ENCODE data around the gene DACT1. TPM values are rescaled to one million over a fixed set of nuclear protein-coding genes. Genes with fewer than 3 reads are reported as not detected.

DACT1 gene
- total RNA-seq, 2 experiments from 2014 or later, result 0.58 to 1.1 TPM

DNA sequence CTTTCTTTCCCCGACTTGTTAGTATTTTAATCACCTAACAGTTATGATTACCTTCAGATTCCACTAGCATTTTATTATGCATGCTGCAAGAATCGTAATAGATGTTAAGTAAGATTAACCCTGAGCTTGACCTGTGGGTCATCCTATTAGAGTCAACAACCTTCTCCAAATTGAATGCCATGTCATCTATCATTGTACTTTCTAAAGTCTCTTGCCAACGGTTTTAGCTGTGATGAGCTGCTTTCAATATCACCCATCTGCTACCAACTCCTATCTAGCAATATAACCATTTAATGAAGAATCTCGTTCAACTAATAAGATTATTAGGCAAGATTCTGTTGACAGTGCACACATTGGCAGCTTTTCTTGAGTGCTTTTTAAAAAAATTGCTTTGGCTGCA is 33.7 kb downstream of the DACT1 start:
- no peak overlapping the region for H3K4me3 Mint-ChIP-seq
- H3K9me3 Mint-ChIP-seq (ENCODE audit: insufficient read depth), result no peaks in the 10 kb centered on the region
- ChIA-PET POLR2A (no interaction called here), CTCF (no interaction called here)
- H3K36me3 Mint-ChIP-seq (ENCODE audit: low read depth), result no peaks in the 10 kb centered on the region
- H3K27me3 Mint-ChIP-seq (ENCODE audit: low read depth), result peaks cover 5% of the 10 kb centered on the region
- no peak overlapping the region for H3K27ac Mint-ChIP-seq
- no peaks in the 10 kb centered on the region for H3K4me1 Mint-ChIP-seq (ENCODE audit: low read depth)
- DNase-seq, result no peak
- ATAC-seq, result no peak

- Mint-ChIP-seq H3K36me3 (ENCODE audit: low read depth) (no peaks in the 10 kb centered on the region), H3K4me1 (ENCODE audit: low read depth) (no peaks in the 10 kb centered on the region), H3K9me3 (ENCODE audit: insufficient read depth) (no peaks in the 10 kb centered on the region), H3K27ac (no peak overlapping the region), H3K4me3 (no peak overlapping the region), H3K27me3 (ENCODE audit: low read depth) (peaks cover 5% of the 10 kb centered on the region)
- no peak for ATAC-seq
- DNase-seq, result no peak
- POLR2A ChIA-PET, result no interaction called here
- CTCF ChIA-PET, result no interaction called here
These were observed 36.0 kb downstream of the DACT1 start for GRCh38 chr14:58673722-58674121.

- Mint-ChIP-seq H3K27ac (no peak overlapping the region), H3K9me3 (ENCODE audit: insufficient read depth) (no peaks in the 10 kb centered on the region), H3K4me1 (ENCODE audit: low read depth) (no peaks in the 10 kb centered on the region), H3K36me3 (ENCODE audit: low read depth) (no peaks in the 10 kb centered on the region), H3K27me3 (ENCODE audit: low read depth) (no peaks in the 10 kb centered on the region), H3K4me3 (no peak overlapping the region)
- POLR2A ChIA-PET, result no interaction called here
- ATAC-seq (no peak), DNase-seq (no peak)
- CTCF ChIA-PET, result no interaction called here
These were observed 39.2 kb downstream of the DACT1 start for GRCh38 chr14:58677001-58677400.

GRCh38 chr14:58677517-58677916 is 39.8 kb downstream of the DACT1 start:
- CTCF ChIA-PET, result no interaction called here
- ATAC-seq, result no peak
- no peak overlapping the region for H3K27ac Mint-ChIP-seq

DNA sequence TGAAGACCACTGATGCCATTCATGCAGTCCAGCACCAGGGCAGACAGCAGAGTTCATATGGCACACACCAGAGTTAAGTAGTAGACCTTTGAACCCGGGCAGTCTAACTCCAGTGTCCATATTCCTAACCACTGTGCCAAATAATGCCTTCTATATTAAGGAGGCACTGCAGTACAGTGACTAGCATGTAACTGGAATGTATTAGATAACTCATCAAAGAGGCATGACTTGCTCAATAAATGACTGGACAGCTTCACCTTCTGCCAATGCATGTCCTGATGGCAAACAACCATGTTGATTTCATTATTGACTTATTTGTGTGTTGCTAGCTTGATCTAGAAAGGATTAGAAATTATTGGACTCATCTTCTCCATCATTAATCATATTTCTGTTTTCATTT is 40.2 kb downstream of the DACT1 start:
- Mint-ChIP-seq H3K27me3 (ENCODE audit: low read depth) (no peaks in the 10 kb centered on the region), H3K9me3 (ENCODE audit: insufficient read depth) (no peaks in the 10 kb centered on the region), H3K36me3 (ENCODE audit: low read depth) (no peaks in the 10 kb centered on the region), H3K4me3 (no peak overlapping the region), H3K27ac (no peak overlapping the region), H3K4me1 (ENCODE audit: low read depth) (no peaks in the 10 kb centered on the region)
- ChIA-PET POLR2A (no interaction called here), CTCF (no interaction called here)
- DNase-seq (no peak), ATAC-seq (no peak)

More at GRCh38 chr14:58677517-58677916, 39.8 kb downstream of the DACT1 start:
- POLR2A ChIA-PET, result no interaction called here
- Mint-ChIP-seq H3K4me1 (ENCODE audit: low read depth) (no peaks in the 10 kb centered on the region), H3K27me3 (ENCODE audit: low read depth) (no peaks in the 10 kb centered on the region), H3K9me3 (ENCODE audit: insufficient read depth) (no peaks in the 10 kb centered on the region), H3K4me3 (no peak overlapping the region), H3K36me3 (ENCODE audit: low read depth) (no peaks in the 10 kb centered on the region)
- no peak for DNase-seq

DNA sequence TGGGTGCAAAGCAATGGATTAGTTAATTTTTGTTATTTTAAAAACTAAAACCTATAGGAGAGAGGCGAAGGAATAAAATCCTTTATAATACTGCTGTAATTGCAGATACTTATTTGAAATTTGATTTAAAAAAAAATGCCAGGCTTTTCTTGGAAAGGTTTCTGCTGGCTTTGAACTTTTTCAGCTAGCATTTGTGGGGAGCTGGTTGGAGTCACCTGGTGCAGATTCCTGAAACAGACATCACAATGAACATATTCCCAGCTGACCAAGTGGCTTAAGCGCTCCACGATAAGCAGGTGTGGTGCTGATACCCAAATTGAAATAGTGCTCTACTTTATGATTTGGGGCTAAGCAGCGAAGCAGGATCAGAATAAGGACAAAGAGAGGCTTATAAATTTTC is 42.9 kb downstream of the DACT1 start:
- H3K9me3 Mint-ChIP-seq (ENCODE audit: insufficient read depth), result no peaks in the 10 kb centered on the region
- no peak overlapping the region for H3K4me3 Mint-ChIP-seq
- H3K36me3 Mint-ChIP-seq (ENCODE audit: low read depth), result no peaks in the 10 kb centered on the region
- no peak for DNase-seq
- no peaks in the 10 kb centered on the region for H3K4me1 Mint-ChIP-seq (ENCODE audit: low read depth)
- H3K27me3 Mint-ChIP-seq (ENCODE audit: low read depth), result no peaks in the 10 kb centered on the region
- POLR2A ChIA-PET, result no interaction called here
- no peak overlapping the region for H3K27ac Mint-ChIP-seq
- no peak for ATAC-seq
- CTCF ChIA-PET, result no interaction called here

DNA sequence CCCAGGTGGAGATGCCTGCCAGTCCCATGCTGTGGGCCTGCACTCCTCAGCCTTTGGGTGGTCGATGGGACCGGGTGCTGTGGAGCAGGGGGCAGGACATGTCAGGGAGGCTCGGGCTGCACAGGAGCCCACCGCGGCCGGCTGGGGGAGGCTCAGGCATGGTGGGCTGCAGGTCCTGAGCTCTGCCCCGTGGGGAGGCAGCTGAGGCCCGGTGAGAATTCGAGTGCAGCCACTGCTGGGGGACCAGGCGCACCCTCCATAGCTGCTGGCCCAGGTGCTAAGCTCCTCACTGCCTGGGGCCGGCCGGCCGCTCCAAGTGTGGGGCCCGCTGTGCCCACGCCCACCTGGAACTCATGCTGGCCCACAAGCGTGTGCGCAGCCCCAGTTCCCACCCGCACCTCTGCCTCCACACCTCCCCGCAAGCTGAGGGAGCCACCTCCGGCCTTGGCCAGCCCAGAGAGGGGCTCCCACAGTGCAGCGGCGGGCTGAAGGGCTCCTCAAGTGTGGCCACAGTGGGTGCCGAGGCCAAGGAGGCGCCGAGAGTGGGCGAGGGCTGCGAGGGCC is 49.6 kb downstream of the DACT1 start:
- CTCF ChIA-PET, result interaction anchor here (0.6 kb wide), 1 partner anchor 94 kb away, joined by 3 read pairs; no protein-coding TSS in a partner anchor
- DNase-seq, result no peak
- no peak overlapping the region for H3K27ac Mint-ChIP-seq

GRCh38 chr14:58690801-58691516 is 53.2 kb downstream of the DACT1 start:
- Mint-ChIP-seq H3K36me3 (ENCODE audit: low read depth) (no peaks in the 10 kb centered on the region), H3K27ac (no peak overlapping the region), H3K27me3 (ENCODE audit: low read depth) (no peaks in the 10 kb centered on the region), H3K4me1 (ENCODE audit: low read depth) (no peaks in the 10 kb centered on the region), H3K4me3 (no peak overlapping the region), H3K9me3 (ENCODE audit: insufficient read depth) (peaks cover 3% of the 10 kb centered on the region)
- POLR2A ChIA-PET, result no interaction called here
- DNase-seq (no peak), ATAC-seq (no peak)
- CTCF ChIA-PET, result no interaction called here

More for the DNA sequence above, 49.6 kb downstream of the DACT1 start:
- POLR2A ChIA-PET, result no interaction called here
- H3K4me3 Mint-ChIP-seq, result no peak overlapping the region
- H3K4me1 Mint-ChIP-seq (ENCODE audit: low read depth), result no peaks in the 10 kb centered on the region
- H3K27me3 Mint-ChIP-seq (ENCODE audit: low read depth), result no peaks in the 10 kb centered on the region
- no peak for ATAC-seq
- peaks cover 3% of the 10 kb centered on the region for H3K9me3 Mint-ChIP-seq (ENCODE audit: insufficient read depth)
- no peaks in the 10 kb centered on the region for H3K36me3 Mint-ChIP-seq (ENCODE audit: low read depth)

GRCh38 chr14:58693048-58693447 is 55.3 kb downstream of the DACT1 start:
- Mint-ChIP-seq H3K4me3 (no peak overlapping the region), H3K27ac (no peak overlapping the region), H3K27me3 (ENCODE audit: low read depth) (peaks cover 2% of the 10 kb centered on the region), H3K36me3 (ENCODE audit: low read depth) (no peaks in the 10 kb centered on the region), H3K4me1 (ENCODE audit: low read depth) (no peaks in the 10 kb centered on the region), H3K9me3 (ENCODE audit: insufficient read depth) (peaks cover 3% of the 10 kb centered on the region)
- POLR2A ChIA-PET, result no interaction called here
- DNase-seq (no peak), ATAC-seq (no peak)
- CTCF ChIA-PET, result no interaction called here

- Mint-ChIP-seq H3K27ac (no peak overlapping the region), H3K4me1 (ENCODE audit: low read depth) (no peaks in the 10 kb centered on the region), H3K9me3 (ENCODE audit: insufficient read depth) (no peaks in the 10 kb centered on the region), H3K4me3 (no peak overlapping the region), H3K36me3 (ENCODE audit: low read depth) (no peaks in the 10 kb centered on the region), H3K27me3 (ENCODE audit: low read depth) (peaks cover 11% of the 10 kb centered on the region)
- DNase-seq, result no peak
- ChIA-PET POLR2A (no interaction called here), CTCF (no interaction called here)
- no peak for ATAC-seq
These were observed 57.8 kb downstream of the DACT1 start for GRCh38 chr14:58695514-58695913.

DNA sequence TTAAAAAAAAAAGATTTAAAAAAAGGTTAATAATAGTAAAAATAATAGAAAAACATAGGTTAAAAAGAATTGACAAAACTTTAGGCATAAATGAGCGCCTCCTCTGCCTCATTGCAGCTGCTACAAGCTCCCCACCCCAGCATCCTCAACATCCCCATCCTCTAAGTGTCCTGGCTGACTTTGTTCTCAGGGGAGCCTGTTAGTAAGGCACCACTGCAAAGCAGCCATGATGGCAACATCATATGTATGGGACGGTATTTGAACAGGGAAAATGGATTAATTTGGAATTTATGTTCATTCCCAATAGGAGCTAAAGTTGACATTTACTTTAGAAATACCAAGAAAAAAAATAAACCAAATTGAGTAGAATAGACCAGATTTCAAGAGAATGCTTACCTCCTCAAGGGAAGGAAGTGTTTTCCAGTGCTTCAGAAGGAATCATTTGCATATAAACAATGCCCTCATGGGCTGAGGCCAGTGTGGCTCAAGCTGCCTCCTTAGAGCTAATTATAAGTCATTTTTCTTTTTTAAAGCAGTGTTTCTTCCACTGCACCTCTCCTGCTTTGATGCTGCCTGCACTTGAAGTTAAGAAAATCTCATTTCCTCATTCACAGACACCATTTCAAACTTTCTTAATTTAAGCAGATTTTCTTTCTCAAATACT is 59.6 kb downstream of the DACT1 start:
- no peak overlapping the region for H3K27ac Mint-ChIP-seq
- peaks cover 11% of the 10 kb centered on the region for H3K27me3 Mint-ChIP-seq (ENCODE audit: low read depth)

More for the DNA sequence above, 59.6 kb downstream of the DACT1 start:
- no peak for DNase-seq
- no peaks in the 10 kb centered on the region for H3K9me3 Mint-ChIP-seq (ENCODE audit: insufficient read depth)
- H3K4me1 Mint-ChIP-seq (ENCODE audit: low read depth), result no peaks in the 10 kb centered on the region
- H3K4me3 Mint-ChIP-seq, result no peak overlapping the region
- ChIA-PET POLR2A (interaction anchor here (0.6 kb wide), 2 partner anchors 8 to 12 kb away, joined by 3 to 5 read pairs; no protein-coding TSS in a partner anchor), CTCF (no interaction called here)
- H3K36me3 Mint-ChIP-seq (ENCODE audit: low read depth), result no peaks in the 10 kb centered on the region
- no peak for ATAC-seq

Measured in activated CD8-positive, alpha-beta T cell treated with anti-CD3 and anti-CD28 coated beads, Interleukin-2, amount 10 ng/mL, durations not matched to agents 7 days and 5 days (primary cell).